Measurements from ENCODE around the gene HSDL2.

The HSDL2 gene

GRCh38 chr9:112446526-112446925 lies 66.6 kb downstream of the HSDL2 start:
- no peak for DNase-seq (ENCODE audit: low read depth)

DNA sequence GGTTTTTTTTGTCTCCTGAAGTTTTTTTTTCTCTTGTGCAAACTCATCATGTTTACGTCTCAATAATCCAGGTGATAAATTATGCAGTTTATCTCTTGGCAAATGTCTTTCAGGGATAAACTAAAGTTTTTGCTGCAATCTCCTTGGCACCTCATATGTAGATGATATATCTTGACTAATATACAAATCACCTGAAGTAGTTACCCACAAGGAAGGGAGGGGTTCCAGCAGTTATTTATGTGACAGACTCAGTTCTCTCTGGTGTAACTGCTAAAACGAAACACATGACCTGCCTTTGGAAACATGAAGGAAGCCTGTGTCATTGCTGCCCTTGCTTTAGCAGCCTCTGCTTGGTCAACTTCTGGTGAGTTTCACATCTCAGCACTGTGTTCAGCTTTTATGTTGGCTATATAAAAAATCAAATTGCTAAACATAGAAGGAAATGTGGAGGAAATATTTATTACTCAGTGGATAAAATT lies 67.4 kb downstream of the HSDL2 start:
- peak; percentile 80 for DNase-seq (ENCODE audit: low read depth)

DNA sequence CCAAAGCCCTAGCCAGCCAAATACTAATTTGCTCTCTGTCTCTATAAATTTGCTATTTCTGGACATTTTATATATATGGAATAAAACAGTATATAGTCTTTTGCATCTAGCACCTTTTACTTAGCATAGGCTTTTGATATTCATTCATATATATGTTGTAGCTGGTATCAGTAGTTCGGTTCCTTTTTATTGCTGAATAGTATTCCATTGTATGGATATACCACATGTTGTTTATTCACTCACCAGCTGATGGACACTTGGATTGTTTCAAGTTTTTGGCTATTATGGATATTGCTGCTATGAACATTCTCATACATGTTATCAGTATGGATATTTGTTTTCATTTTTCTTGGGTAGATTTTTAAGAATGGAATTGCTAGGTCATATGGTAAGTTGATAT lies 82.9 kb downstream of the HSDL2 start:
- DNase-seq (ENCODE audit: low read depth), result no peak

GRCh38 chr9:112465352-112465751 lies 85.4 kb downstream of the HSDL2 start:
- DNase-seq (ENCODE audit: low read depth), result no peak

DNA sequence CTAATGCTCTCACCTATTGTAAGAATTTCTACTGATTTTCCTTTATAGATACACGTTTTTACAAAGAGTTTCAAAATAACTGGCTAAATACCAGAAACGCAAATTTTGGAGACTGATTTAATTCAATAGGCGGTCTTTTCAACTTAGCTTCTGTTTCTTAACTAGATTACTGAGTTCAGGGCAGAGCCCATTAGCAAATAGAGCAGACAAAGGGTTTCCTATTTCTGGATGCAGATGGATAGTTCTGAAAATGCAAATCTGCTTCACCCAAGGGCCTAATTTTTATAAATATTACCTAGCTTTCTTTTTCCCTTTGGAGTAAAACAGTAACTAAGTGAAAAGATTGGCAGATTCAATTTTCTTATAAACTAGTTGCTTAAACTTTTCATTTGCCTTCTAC lies 93.1 kb downstream of the HSDL2 start:
- DNase-seq (ENCODE audit: low read depth), result no peak

DNA sequence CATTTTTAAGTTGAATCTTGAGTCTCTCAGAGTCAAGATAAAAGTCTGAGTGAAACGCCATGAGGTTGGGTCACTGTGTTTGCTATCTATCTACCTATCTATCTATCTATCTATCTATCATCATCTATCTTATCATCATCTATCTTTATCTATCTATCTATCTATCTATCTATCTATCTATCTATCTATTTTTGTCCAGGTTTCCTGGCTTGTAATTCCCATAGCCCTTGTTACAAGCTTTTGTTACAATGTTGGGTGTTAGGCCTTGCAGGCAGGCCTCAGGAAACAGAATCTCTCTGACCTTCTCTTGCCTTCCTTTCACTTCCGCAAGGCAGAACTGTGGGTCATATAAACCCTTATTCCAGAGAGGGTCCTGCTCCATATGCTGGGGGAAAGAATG lies 94.1 kb downstream of the HSDL2 start:
- no peak for DNase-seq (ENCODE audit: low read depth)

- DNase-seq (ENCODE audit: low read depth), result no peak
These were observed 95.4 kb downstream of the HSDL2 start for GRCh38 chr9:112475318-112475717.

- no peak for DNase-seq (ENCODE audit: low read depth)
These were observed 97.4 kb downstream of the HSDL2 start for GRCh38 chr9:112477330-112477729.

DNA sequence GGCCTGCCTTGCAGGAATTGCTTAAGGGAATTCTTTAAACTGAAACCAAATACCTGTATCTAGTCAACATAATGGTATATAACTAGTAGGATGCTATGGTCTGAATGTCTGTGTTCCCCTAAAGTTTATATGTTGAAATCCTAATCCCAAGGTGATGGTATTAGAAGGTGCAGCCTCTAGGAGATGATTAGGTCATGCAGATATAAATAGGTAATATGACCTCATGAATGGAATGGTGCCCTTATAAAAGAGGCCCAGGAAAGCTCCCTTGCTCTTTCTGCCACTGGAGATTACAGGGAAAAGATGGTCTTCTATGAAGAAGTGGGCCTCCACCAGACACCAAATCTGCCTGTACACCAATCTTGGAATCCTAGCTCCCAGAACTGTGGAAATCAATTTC lies 99.3 kb downstream of the HSDL2 start:
- DNase-seq (ENCODE audit: low read depth), result no peak

DNA sequence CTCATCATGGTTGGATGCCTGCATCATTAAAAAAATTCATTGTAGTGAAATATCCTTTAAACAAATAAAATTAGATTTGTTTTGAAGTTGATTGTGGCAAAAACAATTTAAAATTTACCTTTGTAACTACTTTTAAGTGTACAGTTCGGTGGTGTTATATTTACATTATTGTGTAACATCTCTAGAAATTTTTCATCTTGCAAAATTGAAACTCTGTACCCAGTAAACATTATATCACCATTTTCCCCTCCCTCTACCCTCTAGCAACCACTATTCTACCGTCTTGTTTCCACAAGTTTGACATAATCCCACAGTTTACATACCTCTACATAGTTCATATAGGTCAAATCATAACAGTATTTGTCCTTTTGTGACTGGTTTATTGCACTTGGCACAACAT lies 104.7 kb downstream of the HSDL2 start:
- no peak for DNase-seq (ENCODE audit: low read depth)

GRCh38 chr9:112485574-112485973 lies 105.7 kb downstream of the HSDL2 start:
- DNase-seq (ENCODE audit: low read depth), result no peak

DNA sequence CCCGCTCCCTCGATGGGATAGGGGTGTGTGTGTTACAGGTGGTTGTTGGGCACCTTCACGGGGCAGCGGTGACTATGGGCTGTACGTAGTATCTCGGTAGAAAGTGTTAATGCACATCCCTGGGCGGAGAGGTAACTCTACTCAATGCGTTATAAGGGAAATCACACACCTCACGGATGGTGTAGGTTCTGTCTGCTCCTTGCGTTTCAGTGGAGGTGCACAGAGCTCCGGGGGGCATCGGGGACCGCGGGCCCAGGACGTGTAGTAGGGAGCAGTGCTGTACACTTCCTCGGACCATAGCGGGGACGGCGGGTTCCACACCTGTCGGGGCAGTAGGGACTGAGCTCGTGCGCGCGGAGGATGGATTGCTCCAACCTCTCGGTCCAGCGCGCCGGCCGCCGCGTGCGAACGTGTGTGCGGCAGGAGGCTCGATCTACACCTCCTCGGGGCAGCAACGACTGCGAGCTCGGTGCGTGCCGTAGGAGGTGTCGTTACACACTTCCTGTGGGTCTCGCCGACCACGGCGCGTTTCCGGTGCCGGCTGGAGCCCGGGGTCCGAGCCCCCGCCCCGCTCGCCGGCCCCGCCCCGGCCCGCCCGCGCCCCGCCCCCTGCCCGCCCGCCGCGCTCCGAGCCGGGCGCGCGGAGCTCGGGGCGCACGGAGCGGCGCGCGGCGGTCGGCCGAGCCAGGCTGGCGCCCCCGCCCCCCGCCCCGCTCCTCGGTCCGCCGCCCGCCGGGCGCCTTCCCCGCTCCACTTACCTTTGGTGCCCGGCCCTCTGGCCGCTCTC lies 106.5 kb downstream of the HSDL2 start, which contains the start of gene KIAA1958:
TSS of gene KIAA1958 (plus strand) at position 607 of the 787 bp plus-strand sequence. CDS start 87,254 bp downstream, outside the sequence.
- DNase-seq (ENCODE audit: low read depth), result peak; percentile 65

DNA sequence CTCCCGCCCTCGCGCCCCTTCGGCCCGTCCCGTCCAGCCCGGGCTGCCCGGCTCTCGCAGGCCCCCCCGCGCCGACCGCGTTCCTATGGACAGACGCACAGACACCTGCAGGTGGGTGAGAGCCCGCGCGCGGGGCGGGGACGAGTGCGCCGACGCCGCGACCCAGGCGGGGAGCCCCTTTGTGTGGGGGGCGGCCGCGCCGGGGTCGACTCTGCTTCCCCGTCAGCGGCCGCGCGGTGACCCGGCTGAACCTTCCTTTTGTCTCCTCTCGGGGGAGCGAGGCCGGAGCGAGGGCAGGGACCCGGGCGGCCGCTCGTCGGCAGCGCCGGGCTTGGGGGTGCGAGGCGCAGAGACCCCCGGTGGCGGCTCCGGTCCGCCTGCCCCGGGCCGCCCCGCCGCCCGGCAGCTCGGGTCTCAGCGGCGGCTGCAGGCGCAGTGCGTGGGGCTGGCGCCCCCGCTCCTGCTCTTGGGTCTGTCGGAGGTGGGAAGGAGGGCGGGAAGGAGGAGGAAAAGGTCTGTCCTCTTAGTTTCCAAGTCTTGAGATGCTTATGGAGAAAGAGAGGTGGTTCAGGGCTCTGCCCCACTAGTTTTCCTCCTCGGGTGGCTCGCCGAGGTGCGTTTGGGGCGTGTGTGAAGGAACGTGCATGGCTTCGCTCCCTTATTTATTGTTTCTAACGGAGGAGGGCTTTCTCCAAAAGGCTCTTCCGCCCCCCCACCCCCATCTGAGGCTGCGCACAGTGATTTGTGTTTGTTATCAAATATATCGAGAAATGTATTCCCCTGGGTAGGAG lies 107.3 kb downstream of the HSDL2 start:
- DNase-seq (ENCODE audit: low read depth), result peak; percentile 27

GRCh38 chr9:112487799-112488340 lies 108.0 kb downstream of the HSDL2 start:
- no peak for DNase-seq (ENCODE audit: low read depth)

- DNase-seq (ENCODE audit: low read depth), result no peak
These were observed 109.2 kb downstream of the HSDL2 start for GRCh38 chr9:112489039-112489546.

DNA sequence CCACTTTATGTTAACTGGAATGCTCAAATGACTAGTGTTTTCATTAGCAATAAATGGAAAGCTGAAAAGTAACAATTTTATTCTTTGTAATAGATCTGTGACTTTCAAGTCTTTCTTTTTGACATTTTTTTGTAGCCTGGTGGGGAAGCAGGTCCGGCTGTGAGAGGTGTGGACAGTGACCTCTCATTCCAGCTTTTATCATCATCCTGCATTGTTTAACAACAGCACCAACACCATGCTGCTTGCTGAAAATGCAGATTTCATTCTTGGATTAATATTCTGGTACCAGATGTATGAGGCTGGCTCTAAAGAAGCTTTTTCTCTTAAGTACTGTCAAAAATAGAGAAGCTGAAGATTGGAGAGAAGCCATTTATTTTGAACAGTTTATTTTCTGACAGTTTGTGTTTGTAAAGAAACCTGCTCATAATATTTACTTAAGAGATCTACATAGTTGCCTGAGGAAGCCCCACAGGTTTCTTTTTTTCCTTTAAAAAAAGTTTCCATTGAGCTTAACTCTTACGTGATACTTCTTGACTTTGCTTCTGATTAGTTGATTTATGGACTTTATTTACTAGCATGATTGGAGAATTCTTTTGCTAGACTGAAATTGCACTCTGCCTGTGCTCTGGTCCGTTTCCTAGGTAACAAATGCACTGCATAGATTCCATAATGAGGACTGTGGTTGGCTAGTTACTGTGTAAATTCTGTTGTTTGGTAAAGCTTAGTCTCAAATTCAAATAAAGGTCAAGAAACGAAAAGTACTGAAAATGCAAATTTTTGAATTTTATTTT lies 110.2 kb downstream of the HSDL2 start:
- DNase-seq (ENCODE audit: low read depth), result no peak

DNA sequence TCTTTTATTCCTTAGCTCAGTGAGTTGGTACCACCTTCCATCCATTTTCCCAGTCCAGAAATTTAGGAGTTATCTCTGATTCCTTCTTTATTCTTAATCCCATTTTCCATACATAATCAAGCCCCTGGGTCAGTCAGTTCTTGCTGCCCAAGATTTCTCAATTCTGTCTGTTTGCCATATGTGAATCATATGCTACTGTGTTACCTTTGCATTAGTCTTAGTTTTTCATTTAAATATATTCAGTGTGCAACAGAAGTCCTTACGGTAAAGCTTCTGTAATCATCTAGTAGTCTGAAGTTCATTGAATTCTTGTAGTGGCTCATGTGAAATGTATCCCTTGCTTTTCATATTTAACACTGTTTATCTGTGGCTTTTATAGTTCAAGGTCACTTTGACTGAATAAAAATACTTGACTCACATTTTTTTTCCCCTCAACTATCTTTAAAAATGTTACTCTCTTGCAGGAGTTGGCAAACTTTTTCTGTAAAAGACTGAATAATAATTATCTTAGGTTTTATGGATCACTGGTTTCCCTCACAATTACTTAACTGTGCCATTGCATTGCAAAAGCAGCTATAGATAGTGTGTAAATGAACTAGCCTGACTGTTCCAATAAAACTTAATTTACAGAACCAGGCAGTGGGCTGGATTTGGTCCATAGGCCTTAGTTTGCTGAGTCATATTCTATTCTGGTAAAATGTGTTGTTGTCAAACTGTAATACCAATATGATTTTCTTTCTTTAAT lies 113.7 kb downstream of the HSDL2 start:
- DNase-seq (ENCODE audit: low read depth), result peak; percentile 92

GRCh38 chr9:112494153-112494552 lies 114.2 kb downstream of the HSDL2 start:
- no peak for DNase-seq (ENCODE audit: low read depth)

DNA sequence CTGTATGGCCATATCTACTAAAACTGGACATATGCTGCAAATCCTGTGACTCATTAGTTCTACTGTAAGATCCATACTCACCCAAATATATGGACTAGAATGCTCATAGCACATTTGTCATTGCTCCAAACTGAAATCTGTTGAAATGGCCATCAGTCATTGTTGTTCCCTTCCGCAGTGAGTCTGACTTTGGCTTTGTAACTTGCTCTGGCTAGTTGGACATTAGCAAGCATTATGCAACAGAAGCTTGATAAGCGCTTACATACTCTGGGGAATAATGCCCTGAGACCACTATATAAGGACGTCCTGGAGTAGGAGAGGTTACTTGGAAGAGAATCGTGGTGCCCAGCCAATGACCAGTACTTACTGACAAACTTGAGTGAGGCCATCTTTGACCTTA lies 115.7 kb downstream of the HSDL2 start:
- no peak for DNase-seq (ENCODE audit: low read depth)

DNA sequence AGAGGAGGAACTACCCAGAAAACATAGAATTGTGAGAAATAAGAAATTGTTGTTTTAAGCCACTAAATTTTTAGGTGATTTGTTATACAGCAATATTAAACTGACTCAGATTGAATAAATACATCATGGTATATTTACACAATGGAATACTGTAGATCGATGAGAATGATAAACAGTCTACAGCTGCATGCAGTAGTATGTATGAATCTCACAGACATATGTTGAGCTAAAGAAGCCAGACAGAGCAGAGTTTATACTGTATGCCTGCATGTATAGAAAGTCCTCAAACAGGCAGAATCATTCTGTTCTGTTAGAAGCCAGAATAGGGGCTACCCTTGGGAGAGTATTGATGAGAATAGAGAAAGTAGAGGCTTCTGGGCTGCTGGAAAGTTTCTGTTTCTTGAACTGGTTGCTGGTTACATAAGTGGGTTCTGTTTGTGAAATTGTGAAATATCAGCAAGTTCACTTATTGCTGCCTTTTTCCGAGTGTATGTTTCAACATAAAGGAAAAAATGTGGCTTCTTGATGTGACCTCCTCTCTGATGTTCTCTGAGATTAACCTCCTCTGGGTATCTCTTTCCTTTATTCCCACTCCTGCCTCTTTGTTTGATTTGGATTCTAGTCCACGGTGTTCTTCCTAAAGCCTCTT lies 116.3 kb downstream of the HSDL2 start:
- peak; percentile 5 for DNase-seq (ENCODE audit: low read depth)

- no peak for DNase-seq (ENCODE audit: low read depth)
These were observed 120.9 kb downstream of the HSDL2 start for GRCh38 chr9:112500842-112501241.
